HG03064 (cell line): ENCODE data around the gene NSDHL.
"Not testable (repeated sequence)": the region's sequence is repeated elsewhere in the genome, so short reads cannot be mapped to it uniquely, and the experiment has no call there.

ENCODE experiments used
- ATAC-seq: cut with Tn5 transposase; IDR thresholded peaks from one replicate; pipeline ENCODE4 v1.9.1; 2021; ENCODE audit warnings: low read depth; ENCODE audit not compliant: unreplicated experiment

NSDHL gene

DNA sequence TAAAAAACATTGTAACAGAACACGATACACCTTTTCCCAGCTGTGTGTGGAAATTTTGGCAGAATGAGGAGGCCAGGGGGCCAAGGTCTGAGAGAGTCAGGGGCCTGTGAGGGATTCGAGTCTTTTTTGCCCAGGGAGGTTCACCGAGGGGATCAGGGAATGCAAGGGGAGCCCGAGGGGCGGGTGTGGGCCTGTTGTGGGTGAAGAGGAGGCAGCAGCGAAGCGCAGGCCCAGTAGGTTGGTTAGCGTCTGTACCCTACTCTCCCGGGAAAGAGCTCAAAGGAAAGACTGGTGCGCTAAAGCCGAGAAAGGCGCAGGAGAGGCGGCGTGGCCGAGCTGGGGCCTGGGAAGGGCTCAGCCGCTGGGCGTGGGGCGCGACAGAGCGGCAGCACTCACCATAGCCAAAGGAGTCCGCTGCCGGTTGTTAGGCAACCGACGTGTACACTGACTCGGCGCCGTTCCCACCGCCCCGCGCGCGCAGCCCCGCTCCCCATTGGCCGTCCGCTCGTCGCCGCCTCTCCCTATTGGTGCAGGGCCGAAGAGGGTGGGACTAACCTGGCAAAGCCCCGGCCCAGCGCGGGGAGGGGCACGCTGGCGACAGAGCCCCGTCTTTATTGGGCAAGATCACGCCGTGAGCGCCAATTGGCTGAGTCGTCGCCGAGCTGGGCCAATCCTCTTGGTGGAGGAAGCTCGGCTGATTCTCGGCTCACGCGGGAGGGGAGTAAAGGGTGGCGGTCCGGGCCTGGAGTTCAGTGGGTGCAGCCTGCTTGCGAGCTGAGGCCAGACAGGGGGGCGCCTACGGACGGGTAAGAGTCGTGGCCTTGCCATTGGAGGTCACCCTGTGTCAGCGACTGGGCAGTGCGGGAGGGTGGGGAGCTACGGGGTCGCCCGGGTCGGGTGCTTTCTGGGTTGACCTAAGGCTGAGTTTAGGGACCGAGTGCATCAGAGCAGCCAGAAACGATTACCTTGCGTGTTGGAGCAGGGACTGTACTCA, at the start of gene NSDHL, which contains the start of gene CETN2:
Gene NSDHL, plus strand, starts transcription at position 752 of the 994 bp plus-strand sequence. CDS start 15,262 bp downstream, outside the sequence.
Gene CETN2, minus strand, starts transcription at position 446 of the 994 bp plus-strand sequence. Its CDS starts 47 bp downstream, at position 399.
- ATAC-seq, result peak; percentile 99

DNA sequence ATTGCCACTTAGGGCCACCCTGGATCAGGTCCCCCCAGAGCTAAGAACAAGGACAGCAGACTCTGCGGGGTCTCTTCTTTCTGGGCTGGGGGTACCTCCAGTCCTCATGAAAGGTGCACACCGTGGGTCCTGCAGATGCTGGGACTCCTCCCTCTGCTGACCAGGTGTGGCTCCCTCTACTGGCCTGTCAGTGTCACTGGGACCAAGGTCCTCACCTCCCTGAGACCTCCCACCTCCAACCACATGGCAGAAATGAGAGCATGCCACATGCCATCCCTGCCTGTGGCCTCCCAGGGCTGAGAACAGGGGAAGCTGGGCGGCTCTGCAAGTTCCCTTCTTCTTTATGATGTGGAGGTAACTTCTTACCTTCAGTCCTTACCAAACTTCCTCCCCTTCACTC, 43.8 kb upstream of the NSDHL start:
- ATAC-seq, result not testable (repeated sequence)

DNA sequence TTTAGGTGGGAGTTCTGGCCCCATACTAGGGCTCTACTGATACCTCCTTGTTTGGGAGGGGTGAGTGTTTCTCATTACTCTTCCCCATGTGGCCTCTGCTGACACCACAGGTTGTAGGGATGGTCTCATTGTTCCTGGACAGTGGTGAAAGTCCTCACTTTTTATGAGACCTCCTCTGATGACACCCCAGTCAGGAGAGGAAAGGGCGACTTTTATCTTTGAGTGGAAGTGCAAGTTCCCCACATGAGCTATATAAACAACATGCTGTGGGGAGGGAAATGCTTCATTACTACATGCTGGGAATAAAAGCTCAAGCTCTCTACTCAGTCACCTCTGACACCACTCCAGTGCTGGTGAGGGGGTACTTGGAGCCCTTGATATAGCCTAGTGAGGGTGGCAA, 31.9 kb upstream of the NSDHL start:
- ATAC-seq, result no peak

DNA sequence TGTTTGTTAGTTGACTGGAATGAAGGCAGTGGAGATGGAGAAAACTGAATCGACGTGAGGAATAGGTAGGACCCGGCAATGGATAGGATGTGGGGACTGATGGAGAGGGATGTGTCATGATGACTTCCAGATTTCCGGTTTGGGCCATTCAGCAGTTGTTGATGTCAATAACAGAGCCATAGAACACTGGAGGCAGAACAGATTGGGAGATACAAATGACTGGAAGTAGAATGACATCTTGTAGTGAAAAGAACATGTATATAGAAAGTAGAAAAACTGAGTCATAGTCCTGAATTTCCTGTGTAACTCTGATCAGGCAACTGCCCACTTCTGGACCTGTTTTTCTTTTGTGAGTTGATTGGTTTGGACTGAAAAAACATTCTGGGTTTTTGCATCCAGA, 24.8 kb upstream of the NSDHL start:
- ATAC-seq, result no peak

DNA sequence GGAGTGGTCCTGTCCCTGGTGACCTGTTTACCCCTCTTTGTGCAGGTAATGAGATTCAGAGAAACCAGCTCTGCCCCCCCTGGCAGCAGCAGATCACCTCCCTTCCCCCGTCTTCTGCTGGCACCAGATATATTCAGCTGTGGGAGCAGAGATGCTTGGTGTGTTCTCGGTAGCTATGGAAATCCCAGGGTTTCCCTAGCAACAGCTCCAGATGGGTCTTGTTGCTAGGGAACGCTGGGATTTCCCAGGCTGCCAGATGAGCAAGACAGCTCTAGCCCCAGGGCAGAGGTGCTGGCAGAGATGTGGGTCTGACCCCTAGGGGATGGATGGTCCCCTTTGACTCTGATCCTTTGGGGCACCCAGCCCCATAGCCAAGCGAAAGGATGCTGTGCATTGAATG, 20.5 kb upstream of the NSDHL start:
- ATAC-seq, result no peak

DNA sequence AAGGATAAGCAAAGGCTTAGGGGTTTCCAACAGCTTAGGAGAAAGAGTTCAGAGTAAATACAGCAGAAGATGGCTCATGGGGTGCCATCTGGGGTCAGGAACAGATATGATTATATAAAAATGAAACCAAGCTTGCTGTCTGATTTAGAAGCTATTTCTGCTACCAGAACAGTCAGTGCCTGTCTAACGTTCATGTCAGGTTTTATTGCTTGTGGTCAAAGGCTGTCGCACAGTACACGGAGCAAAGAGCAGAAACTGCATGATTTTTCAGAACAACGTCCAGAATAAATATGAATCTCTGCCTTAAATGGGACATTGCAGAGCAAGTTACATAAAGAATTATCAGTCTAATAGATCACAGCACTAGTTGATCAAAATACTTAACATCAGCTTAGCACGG, 17.7 kb upstream of the NSDHL start:
- no peak for ATAC-seq

DNA sequence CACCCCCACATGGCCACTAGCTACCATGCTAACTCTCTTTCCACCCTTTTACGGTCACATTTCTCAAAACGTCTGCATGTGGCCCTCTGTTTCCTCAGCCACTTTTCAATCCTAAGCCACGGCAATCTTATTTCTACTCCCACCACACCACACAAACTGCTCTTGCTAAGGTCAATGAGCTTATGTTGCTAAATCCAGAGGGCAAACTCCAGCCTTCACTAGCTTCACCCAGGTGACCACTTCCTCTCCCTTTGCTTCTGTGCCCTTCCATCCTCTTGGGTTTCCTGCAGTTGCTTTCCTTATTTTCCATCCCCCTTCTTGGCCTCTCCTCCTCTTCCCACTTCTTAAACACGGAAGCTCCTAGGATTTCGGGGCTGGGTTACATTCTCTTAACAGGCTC, 16.8 kb upstream of the NSDHL start:
- ATAC-seq, result no peak

DNA sequence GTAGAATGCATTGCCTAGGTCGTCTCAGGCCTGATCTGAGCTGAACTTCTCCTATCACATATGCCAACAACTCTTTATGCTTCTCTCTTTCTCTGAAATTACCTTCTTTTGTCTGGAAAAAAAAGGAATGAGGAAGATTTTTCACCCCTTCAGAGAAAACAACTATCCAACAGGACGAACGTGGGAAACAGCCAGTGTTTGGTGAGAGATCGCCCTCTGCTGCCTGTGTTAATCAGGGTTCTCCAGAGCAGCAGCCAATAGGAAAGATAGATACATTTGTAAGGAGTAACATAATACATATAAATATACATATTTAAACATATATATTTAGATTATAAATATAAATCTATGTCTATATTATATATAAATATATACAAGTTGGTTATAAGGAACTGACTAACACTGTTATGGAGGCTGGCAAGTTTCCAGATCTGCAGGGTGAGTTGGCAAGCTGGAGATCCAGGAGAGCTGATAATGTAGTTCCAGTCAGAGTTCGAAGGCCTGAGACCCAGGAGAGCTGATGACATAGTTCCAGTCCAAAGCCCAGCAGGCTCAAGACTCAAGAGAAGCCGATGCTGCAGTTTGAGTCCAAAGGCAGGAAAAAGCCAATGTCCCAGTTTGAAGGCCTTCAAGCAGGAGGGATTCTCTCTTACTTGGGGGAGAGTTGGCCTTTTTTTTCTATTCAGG, 13.6 kb upstream of the NSDHL start:
- ATAC-seq, result no peak

DNA sequence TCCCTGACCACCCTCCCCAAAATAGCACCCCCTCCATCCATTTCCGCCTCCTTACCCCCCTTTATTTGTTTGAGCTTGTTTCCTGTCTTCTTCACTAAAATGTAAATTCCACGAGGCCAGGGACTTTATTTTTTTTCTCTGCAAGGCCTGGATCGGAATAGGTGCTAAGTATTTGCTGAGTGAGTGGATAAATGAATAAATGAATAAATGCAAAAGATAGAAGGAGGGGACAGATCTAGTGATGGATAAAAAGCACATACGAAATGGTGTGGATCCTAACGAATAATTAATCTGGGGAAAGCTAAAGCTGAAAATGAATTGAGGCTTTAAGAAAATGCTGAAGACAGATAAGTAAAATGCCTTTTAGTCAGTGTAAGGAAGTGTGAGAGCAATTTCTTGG, 12.5 kb upstream of the NSDHL start:
- no peak for ATAC-seq

DNA sequence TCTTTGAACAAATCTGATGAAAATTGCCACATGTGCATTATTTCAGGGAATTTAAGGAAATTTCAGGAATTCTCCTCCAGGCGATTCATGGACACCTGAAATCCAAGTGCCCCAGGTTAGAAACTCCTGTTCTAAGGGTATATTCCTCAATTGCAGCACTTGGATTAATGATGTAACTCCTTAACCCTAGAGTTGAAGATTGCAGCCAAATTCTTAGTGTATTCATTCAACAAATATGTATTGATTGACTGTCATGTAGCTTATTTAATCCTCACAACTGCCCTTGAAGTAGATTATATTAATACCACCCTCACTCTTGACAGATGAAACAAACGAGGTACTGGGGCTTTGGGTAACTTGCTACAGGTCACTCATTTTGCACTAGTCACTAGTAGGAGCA, 11.6 kb upstream of the NSDHL start:
- ATAC-seq, result no peak

DNA sequence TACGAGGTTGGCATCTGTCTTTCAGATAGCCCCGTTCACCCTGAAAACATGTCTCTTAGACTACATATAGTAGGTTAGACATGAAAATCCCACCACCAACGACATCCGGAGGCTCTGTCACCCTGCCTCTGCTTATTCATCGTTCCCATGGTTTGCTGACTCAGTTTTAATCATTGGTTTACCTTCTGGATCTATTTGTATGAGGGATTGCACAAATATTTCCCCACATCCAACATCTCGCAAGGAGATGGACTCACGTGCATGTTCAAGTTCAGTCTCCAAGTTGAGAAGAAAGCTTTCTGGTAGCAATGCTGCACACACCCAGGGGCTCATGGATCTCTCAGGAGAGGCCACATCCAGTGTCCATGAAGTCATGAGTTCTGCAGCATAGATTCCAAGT, 11.1 kb upstream of the NSDHL start:
- ATAC-seq, result no peak

DNA sequence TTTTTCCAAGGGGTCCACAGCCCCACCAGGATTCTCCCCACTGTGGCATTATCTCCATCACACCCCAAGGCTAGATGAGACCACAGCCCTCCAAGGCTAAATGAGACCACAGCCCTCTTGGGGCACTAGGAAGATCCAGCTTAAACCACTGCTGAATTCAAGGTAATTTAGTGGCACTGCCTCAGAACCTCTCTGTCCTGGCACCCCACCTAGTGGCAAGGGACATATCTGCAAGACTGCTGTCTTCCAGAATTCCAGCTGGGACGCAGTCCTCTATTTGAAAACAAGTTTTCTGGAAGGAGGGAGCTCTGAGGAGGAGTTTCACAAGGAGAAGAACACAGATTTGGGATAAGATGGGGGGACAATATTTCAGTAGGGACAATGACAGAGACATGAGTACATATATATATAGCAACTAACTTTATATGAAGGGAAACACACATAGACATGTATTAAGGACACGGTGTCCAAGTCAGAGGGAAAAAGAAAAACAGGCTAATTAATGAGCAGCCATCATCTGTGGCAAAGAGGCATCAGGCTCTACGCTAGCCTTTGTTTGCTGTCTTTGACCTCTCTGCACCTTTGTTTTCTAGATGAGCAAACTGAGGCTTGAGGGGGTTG, 9.6 kb upstream of the NSDHL start:
- no peak for ATAC-seq

DNA sequence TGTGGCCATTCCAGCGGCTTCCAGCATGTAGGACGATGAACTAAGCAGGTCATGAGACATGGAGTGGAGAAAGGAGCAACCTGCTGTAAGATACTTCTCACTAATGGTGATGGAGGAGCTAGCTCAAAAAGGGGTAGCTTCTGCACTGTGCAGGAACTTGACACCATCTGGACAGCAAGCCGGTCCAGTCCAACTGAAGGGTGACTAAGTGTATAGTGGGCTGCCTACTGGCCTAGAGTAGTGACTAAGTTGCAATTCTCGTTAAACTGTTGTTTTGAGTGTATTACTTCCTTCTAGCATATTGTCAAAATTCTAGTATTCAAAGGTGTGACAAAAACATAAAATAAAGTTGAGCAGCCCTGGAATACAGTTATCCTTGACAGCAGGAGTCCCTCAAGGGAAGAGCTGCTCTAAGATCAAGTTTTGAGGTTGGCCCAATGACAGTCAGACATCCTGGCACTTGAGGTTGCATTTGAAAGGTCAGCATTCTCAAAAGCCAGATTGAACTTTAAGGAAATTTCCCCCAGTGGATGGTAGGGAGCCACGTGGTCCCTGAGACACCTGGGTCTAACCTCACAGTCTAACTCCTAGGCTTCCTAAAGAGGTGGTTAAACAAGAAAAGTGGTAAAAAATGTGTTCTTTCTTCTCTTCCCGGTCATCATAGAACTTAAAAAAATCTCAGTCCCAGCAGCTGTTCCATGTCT, 8.3 kb upstream of the NSDHL start:
- ATAC-seq, result no peak

DNA sequence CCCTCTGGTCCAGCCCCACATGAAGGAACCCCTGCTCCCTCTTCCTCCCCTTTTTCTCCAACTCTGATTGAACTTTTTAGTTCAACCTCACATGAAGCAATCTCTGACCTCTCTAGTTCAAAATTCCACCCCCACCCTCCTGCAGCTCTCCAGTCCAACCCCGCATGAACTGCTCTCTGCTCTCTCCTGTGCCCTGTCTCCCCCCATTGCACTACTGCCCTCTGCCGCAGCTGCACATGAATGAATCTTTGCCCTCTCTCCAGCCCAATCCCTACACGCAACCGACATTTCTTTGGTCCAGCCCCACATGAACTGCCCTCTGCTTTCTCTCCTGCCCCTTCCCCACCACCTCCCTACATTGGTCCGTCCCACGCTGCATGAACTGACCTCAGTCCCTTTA, 7.2 kb upstream of the NSDHL start:
- no peak for ATAC-seq

DNA sequence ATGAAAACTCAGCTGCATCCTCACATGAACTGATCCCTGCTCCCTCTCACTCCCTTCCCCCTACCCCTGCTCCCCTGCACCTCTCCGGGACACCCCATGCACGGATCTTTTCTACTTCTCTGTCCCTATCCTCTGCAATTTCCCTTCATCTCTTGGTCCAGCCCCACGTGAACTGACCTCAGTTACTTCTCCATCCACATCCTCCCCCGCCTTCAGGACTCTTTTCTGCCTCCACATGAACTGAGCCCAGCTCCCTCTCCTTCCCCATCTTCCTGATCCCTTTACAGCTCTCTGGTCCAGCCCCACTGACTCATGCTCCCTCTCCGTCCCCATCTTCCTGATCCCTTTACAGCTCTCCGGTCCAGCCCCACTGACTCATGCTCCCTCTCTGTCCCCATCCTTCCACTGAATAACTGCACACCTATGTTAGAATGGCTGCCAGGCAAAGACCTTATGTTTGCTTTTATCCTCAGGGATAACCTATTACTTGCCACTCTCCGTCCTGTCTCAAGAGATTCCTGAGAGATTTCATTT, 6.0 kb upstream of the NSDHL start:
- ATAC-seq, result no peak

DNA sequence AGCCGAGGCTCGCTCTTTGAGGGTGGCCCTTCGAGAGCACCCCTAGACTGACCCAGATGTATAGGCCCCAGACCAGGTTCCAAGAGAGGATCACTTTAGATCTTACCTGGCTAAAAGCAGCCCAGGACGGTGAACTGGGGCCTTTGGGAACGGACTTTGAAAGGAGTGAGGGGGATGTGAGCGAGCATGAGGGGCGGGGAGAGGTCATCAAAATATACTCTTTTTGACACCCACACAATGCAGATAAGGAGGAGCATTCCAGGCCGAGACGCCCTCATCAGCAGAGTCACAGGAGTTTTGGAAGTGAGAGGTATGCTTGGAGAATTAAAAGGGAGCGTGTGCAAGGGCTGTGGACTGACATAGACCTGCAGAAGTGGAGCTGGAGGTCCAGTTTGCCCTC, 528 bp downstream of the NSDHL start:
- no peak for ATAC-seq

DNA sequence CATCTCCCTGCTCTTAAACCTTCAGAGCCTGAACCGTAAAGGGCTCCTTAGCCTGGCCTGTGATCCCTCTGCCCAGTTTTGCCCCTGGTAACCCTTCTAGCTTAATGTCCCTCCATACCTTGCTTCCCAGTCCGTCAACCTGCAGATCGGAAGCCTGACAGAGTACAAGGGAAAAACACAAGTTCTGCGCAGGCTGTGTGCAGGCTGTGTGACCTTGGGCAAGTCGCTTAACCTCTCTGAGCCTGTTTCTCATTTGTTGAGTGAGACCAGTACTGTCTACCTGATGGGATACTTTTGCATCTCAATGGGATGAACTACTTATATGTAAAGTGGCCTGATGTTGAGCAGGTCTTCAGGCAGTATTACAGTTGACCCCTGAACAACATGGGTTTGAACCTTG, 1.7 kb downstream of the NSDHL start:
- ATAC-seq, result no peak

DNA sequence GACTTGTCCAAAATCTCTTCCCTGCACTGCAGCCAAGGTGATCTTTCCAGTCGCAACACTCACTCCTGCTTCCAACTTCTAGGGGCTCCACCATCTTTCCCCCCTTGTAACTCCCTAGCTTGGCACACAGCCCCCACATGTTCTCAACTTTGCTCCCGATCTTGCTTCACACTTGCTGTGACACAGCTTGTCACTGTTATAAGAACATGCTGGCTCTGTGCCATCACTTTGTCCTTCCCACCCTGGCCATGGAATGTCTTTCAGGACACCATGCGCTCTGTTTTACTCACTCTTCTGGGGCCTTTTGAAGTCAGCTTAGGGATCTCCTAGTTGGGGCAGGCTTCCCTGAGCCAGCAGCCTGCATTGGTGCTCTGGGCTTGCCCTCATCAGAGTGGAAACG, 2.5 kb downstream of the NSDHL start:
- ATAC-seq, result no peak

DNA sequence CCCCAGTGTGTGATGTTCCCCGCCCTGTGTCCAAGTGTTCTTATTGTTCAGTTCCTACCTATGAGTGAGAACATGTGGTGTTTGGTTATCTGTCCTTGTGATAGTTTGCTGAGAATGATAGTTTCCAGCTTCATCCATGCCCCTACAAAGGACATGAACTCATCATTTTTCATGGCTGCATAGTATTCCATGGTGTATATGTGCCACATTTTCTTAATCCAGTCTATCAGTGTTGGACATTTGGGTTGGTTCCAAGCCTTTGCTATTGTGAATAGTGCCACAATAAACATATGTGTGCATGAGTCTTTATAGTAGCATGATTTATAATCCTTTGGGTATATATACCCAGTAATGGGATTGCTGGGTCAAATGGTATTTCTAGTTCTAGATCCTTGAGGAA, 4.6 kb downstream of the NSDHL start:
- ATAC-seq, result not testable (repeated sequence)

DNA sequence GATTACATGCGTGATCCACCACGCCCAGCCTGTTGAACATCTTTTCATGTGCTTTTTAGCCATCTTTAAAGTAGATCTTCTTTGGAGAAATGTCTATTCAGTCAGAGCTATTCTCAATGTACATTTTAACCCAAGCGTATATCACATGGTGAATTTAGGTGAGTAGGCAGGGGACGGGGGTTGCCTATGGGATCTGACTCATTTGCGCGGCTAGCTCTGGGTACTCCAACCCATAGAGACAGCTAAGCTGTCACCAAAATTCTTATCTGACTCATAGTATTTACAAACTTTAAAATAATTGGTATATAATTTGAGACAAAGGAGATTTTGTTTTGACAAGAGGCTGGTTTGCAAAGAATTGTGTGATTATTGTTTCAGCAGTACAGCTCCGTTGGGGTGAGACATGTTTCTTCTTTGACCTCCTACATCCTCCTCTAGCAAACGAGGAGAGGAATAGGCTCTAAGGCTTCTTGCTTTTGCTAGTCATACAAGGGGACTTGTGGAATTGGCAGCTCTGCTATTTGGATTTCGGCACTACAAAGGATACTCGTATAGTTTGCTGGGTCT, 12.0 kb downstream of the NSDHL start:
- no peak for ATAC-seq
